Measurements from ENCODE around the gene RWDD3.

GRCh38 chr1:95207223-95207935, 26.6 kb upstream of the RWDD3 start:
- TF ChIP-seq POLR2A (IDR thresholded peaks at IDR 0.05) = no peak
- TF ChIP-seq, protein P1, sequence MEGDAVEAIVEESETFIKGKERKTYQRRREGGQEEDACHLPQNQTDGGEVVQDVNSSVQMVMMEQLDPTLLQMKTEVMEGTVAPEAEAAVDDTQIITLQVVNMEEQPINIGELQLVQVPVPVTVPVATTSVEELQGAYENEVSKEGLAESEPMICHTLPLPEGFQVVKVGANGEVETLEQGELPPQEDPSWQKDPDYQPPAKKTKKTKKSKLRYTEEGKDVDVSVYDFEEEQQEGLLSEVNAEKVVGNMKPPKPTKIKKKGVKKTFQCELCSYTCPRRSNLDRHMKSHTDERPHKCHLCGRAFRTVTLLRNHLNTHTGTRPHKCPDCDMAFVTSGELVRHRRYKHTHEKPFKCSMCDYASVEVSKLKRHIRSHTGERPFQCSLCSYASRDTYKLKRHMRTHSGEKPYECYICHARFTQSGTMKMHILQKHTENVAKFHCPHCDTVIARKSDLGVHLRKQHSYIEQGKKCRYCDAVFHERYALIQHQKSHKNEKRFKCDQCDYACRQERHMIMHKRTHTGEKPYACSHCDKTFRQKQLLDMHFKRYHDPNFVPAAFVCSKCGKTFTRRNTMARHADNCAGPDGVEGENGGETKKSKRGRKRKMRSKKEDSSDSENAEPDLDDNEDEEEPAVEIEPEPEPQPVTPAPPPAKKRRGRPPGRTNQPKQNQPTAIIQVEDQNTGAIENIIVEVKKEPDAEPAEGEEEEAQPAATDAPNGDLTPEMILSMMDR (IDR thresholded peaks at IDR 0.05) = no peak
